GM18909 (cell line): Measurements from ENCODE around the gene STXBP1.

Experiments used
- ATAC-seq: cut with Tn5 transposase; IDR thresholded peaks from one replicate; pipeline ENCODE4 v1.9.1; 2021; ENCODE audit warnings: mild to moderate bottlenecking; ENCODE audit not compliant: unreplicated experiment, poor library complexity

STXBP1 gene

GRCh38 chr9:127611899-127612790, at the start of gene STXBP1:
Gene STXBP1, plus strand, starts transcription at chr9:127612277. Its CDS starts 127 bp downstream, at chr9:127612404.
- peak; percentile 94 for ATAC-seq

- no peak for ATAC-seq
These were observed 49.7 kb upstream of the STXBP1 start for GRCh38 chr9:127562279-127562796.

DNA sequence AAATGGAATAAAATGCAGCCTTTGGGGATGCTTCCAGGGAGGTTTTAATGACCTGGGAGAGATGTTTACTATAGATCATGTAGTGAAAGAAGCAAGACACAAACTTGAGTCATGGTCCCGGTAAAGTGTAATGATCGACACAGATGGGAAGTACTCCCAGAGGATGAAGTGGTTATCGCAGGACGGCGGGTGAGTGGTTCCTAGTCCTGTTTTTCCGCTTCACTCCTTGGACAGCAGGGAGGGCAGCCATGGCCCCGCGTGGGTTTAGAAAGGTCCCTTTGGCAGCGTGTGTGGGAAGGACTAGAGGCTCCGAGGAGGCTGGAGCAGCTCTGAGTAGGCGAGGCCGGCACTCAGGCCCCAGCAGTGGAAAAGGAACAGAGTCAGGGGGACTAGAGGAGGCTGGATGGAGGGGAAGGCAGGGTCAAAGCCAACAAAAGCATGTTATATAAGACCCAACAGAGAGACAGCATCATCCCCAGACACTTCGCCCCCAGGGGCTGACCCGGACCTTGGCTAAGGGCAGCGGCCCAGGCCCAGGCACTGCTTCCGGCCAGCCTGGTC, 49.2 kb upstream of the STXBP1 start:
- ATAC-seq, result no peak

DNA sequence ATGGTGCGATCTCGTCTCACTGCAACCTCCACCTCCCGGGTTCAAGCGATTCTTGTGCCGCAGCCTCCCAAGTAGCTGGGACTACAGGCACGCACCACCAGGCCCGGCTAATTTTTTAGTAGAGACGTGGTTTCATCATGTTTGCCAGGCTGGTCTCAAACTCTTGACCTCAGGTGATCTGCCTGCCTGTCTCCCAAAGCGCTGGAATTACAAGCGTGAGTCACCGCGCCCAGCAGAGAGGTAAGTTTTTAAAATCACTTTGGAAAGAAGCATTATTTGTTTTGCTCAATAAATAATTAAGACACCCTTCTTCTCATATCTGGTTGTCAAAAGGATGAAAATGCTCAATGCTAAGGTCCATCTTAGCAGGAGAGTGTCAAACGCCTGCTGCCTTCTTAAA, 48.5 kb upstream of the STXBP1 start:
- ATAC-seq, result no peak

GRCh38 chr9:127565231-127565630, 46.8 kb upstream of the STXBP1 start:
- ATAC-seq, result no peak

DNA sequence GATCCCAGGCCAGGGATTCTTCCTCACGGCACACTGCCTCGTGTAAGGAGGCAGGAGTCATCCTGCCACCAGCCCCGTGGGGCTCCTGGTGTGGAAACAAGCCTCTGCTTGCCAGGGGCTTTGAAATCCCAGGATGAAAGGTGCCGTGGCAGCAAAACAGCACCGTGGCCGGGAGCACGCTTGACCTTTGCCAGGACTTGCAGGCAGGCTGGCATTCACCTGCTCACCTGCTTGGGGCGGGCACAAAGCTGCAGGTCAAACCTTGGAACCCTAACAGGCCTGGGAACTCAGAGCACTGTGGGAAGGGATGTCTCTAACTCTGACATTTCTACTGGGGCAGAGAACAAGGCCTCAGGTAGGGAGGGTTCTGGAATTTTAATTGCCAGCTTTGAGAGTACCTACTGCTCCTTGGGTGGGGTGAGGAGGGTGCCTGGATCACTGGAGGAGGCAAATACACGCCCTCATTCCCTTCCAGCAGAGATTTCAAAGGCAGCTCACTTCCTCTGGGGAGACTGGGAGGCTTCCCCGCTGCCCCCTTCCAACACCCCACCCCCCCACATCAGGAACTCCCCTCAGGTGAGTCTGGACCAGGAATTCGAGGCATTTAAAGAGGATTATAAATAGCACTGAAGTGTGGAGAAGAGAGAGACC, 45.6 kb upstream of the STXBP1 start:
- ATAC-seq, result no peak

- ATAC-seq, result no peak
These were observed 44.9 kb upstream of the STXBP1 start for GRCh38 chr9:127567035-127567729.

DNA sequence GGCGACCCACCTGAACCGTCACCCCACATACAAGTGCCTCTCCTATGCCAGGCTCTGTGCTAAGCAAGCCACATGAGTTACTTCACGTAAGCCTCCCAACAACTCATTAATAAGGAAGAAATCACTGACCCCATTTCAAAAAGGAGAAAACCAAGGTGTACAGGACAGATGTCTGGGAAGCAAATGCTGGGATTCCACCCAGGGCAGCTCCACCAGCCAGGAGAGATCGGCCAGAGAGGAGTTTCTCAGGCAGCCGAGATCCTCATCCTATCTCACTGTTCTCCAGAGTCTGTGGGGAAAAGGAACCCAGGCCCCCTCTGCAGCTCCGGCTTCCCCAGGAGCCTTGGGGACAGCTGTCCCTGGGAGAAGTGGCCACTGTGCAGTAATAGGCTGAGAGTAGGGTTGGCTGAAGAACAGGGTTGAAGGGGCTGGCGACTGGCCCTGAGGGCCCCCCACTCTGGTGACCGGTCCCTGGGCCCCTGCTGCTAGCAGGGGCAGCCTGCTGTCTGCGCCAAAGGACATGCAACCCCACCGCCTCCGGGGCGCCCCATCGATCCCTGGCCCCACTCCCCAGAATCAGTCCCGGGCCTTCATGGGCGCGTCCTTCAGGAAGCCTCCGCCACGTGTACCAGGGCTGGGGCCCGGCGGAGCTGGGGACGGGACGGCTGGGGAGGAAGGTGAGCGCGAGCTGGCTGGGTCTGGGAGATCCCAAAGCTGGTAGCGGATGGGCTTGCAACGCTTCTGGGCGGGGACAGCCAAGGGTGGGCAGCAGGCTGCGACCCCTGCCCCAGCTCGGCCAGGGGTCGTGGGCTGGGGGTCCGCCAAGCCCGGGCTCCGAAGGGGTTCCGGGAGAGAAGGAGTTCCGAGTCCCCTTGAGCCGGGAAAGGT, 44.1 kb upstream of the STXBP1 start:
- no peak for ATAC-seq

- ATAC-seq, result peak; percentile 15
These were observed 43.5 kb upstream of the STXBP1 start for GRCh38 chr9:127568618-127568970.

DNA sequence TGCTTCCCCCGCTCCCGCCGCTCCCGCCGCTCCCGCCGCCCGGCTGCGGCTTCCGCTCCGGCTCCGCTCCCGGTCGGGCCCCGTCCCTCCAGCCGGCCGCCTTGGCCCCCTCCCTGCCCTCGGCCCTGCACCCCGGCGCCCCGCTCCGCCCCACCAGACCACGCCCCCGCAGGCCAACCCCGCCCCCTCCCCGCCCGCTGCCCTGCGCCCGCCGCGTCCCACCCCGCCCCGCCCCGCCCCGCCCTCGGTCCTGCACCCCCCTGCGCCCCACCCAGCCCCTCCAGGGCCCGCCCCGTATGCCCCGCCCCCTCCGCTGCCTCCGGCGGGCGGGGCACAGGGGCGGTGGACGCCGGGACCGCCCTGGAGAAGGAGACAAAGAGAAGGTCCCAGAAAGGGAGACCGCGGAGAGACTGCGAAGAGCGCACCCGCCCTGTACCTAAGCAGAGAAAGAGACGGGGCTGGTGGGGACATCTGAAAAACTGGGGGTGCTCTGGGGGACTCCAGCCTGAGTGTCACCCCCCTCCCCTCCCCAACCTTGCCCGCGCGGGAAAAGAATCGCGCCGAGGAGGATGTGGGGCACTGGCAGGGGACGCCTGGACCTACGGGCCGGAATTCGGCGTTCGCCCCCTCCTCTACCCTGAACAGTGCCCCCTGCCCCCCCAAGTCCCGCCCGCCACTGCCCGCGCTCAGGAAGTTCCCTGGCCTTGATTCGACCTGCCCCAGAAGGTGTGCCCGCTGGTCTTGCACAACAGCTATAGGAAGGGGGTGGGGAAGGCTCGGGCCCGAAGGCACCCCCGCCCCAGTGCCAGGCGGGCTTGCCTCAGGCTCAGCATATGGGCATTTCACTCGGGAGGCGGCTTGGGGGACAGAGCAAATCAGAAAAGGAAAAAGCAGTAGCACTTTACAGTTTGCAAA, 42.8 kb upstream of the STXBP1 start:
- ATAC-seq, result peak; percentile 44

DNA sequence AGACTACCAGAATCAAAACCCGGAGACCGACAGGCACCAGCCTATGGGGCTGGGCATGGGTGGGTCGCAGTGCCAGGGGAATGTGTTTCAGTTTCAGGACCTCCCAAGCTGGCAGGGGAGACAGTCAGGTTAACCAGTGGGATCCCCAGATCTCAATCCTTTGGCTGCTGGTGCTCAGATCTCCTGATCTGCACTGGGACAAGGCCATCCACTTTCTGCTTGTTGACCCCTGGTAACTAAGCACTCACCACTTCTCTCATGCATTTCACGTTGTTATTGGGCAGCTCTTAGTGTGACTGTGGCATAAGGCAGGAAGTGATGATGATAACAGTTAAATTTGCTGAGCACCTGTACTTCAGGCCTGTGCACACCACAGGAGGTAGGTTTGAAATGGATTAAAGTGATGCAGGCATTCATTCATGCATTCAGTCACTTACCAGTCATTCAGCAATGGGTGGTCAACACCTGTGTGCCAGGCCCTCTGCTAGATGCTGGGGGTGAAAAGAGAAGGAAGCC, 42.1 kb upstream of the STXBP1 start:
- ATAC-seq, result peak; percentile 43

- no peak for ATAC-seq
These were observed 41.5 kb upstream of the STXBP1 start for GRCh38 chr9:127570533-127571111.

DNA sequence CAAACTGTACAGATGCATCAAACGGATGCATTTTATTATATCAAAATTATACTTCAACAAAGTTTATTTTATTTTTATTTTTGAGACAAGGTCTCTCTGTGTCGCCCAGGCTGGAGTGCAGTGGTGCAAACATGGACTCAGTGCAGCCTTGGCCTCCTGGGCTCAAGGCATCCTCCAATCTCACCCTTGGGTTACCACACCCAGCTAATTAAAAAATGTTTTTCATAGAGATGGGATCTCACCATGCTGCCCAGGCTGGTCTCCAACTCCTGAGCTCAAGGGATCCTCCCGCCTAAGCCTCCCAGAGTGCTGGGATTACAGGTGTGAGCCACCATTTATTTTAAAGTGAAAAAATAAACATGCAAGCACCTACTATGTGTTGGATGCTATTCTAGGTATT, 40.1 kb upstream of the STXBP1 start:
- no peak for ATAC-seq

GRCh38 chr9:127572961-127573721, 38.9 kb upstream of the STXBP1 start:
- no peak for ATAC-seq

DNA sequence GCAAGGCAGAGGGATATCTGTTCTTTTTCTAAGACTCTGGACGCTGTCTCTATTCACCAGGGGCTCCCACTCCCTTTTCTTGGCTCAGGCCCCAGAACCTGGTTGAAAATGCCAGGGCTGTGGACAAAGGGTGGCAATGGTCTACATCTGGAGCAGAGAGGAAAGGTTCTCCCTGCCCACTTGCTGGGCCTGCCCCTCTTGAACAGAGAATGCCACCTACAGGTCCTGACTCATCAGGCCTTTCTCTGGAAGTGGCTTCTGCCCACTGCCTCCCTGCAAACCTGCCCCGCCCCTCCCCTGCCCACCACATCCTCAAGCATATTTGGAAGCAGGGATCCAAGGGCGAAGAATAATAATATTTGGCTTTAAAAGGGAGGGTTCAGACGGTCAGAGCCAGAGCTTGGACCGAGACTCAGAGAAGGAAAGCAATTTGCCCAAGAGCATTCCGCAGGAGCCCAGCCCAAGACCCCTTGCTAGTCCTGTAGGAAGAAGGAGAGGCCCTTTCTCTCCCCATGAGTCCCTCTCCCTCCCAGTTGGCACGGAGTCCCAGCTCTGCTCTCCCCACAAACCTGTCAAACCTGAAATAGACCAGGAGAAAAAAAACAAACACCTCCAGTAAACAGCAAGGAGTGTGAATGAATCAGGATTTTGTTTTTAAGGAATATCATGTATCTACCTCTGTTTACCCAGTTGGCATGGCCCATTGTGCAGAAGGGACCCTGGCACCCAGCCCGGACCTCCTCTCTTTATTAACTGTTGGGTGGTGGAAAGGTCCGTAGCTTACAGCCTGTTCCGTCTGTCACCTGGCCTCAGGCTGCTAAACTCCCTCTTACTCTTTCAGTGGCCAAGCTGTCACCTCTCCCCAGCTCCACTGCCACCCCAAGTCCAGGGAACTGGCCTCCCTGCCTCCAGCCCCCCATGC, 37.7 kb upstream of the STXBP1 start:
- ATAC-seq, result no peak
